Liver (tissue), 9 donors: ENCODE results near the gene ELAVL1. TPM values are rescaled to one million over a fixed set of nuclear protein-coding genes. Genes with fewer than 3 reads are reported as not detected.

Experiments
- DNase-seq: peaks from one replicate; pipeline ENCODE4 v3.0.0-alpha.2; 2017; ENCODE audit warnings: low spot score
- H3K27ac ChIP-seq, 2 donors: one replicate each; pipeline ENCODE4 v1.7.0; 2013; ENCODE audit warnings: inconsistent platforms in 2 of 2, low read length in 2 of 2, control low read depth in 1 of 2, low read depth in 1 of 2, mild to moderate bottlenecking in 1 of 2
- H3K27me3 ChIP-seq, 4 donors: one replicate each; pipeline versions ENCODE4 v1.6.1 to v1.7.0; 2013; ENCODE audit warnings: low read length in 3 of 4, inconsistent platforms in 1 of 4, mild to moderate bottlenecking in 1 of 4, moderate library complexity in 1 of 4; ENCODE audit not compliant: control insufficient read depth in 4 of 4, insufficient read depth in 4 of 4
- H3K36me3 ChIP-seq, 4 donors: one replicate each; pipeline versions ENCODE4 v1.6.1 to v1.7.0; 2013; ENCODE audit warnings: low read length in 3 of 4, mild to moderate bottlenecking in 3 of 4, low read depth in 1 of 4, moderate library complexity in 1 of 4; ENCODE audit not compliant: control insufficient read depth in 4 of 4, insufficient read depth in 3 of 4
- H3K4me1 ChIP-seq, 4 donors: one replicate each; pipeline versions ENCODE4 v1.6.1 to v1.7.0; 2013; ENCODE audit warnings: low read length in 3 of 4, mild to moderate bottlenecking in 3 of 4, moderate library complexity in 1 of 4; ENCODE audit not compliant: control insufficient read depth in 4 of 4, insufficient read depth in 4 of 4
- H3K4me3 ChIP-seq, 3 donors: one replicate each; pipeline versions ENCODE4 v1.6.1 to v1.7.0; 2013; ENCODE audit warnings: low read length in 3 of 3, control low read depth in 1 of 3, low read depth in 1 of 3, mild to moderate bottlenecking in 1 of 3
- H3K9ac ChIP-seq, 2 donors: one replicate each; pipeline ENCODE4 v1.7.0; 2013; ENCODE audit warnings: low read length in 2 of 2, mild to moderate bottlenecking in 2 of 2, moderate library complexity in 2 of 2, control low read depth in 1 of 2, low read depth in 1 of 2
- H3K9me3 ChIP-seq, 4 donors: one replicate each; pipeline versions ENCODE4 v1.6.1 to v1.7.0; 2013; ENCODE audit warnings: low read length in 3 of 4; ENCODE audit not compliant: control insufficient read depth in 4 of 4
- EGR1 ChIP-seq, 2 donors: IDR thresholded peaks; 2 replicates each; pipeline ENCODE4 v1.6.1; 2016 to 2018; ENCODE audit warnings: antibody characterized with exemption in 2 of 2, low read depth in 2 of 2
- FOXA1 ChIP-seq: IDR thresholded peaks from 2 replicates; pipeline ENCODE4 v1.6.1; 2016; ENCODE audit warnings: antibody characterized with exemption
- FOXA2 ChIP-seq: IDR thresholded peaks from 2 replicates; pipeline ENCODE4 v1.6.1; 2016; ENCODE audit warnings: antibody characterized with exemption
- GABPA ChIP-seq, 2 donors: IDR thresholded peaks in 1 of 2; conservative IDR thresholded peaks in 1 of 2; 2 replicates each; pipeline ENCODE4 v1.6.1; 2016; ENCODE audit warnings: antibody characterized with exemption in 2 of 2, mild to moderate bottlenecking in 1 of 2, moderate library complexity in 1 of 2
- HNF4A ChIP-seq, 2 donors: conservative IDR thresholded peaks; 2 replicates each; pipeline ENCODE4 v1.6.1; 2016; ENCODE audit warnings: antibody characterized with exemption in 2 of 2, mild to moderate bottlenecking in 2 of 2
- HNF4G ChIP-seq: IDR thresholded peaks from 2 replicates; pipeline ENCODE4 v1.6.1; 2016; ENCODE audit warnings: antibody characterized with exemption
- JUND ChIP-seq, 2 donors: IDR thresholded peaks; 2 replicates each; pipeline ENCODE4 v1.6.1; 2016; ENCODE audit warnings: antibody characterized with exemption in 2 of 2
- NR2F2 ChIP-seq: IDR thresholded peaks from 2 replicates; pipeline ENCODE4 v1.6.1; 2016; ENCODE audit warnings: antibody characterized with exemption
- RAD21 ChIP-seq, 2 donors: IDR thresholded peaks; 2 replicates each; pipeline ENCODE4 v1.6.1; 2016; ENCODE audit warnings: antibody characterized with exemption in 2 of 2, mild to moderate bottlenecking in 2 of 2
- RXRA ChIP-seq, 2 donors: IDR thresholded peaks; 2 replicates each; pipeline ENCODE4 v1.6.1; 2017 to 2018; ENCODE audit warnings: antibody characterized with exemption in 2 of 2, mild to moderate bottlenecking in 1 of 2
- SP1 ChIP-seq: IDR thresholded peaks from 2 replicates; pipeline ENCODE4 v1.6.1; 2018; ENCODE audit warnings: antibody characterized with exemption, mild to moderate bottlenecking
- TAF1 ChIP-seq: conservative IDR thresholded peaks from 2 replicates; pipeline ENCODE4 v1.6.1; 2016; ENCODE audit warnings: antibody characterized with exemption, mild to moderate bottlenecking
- YY1 ChIP-seq: IDR thresholded peaks from 2 replicates; pipeline ENCODE4 v1.6.1; 2016; ENCODE audit warnings: antibody characterized with exemption, mild to moderate bottlenecking
- WGBS: extraction: QIAGEN DNeasy Blood & Tissue Kit; methylation state at CpG from one replicate; pipeline ENCODE4 v1.1.7; 2013; 5-methylcytosine and 5-hydroxymethylcytosine counted together
- polyA plus RNA-seq, 2 donors: library from polyadenylated mRNA; stranded (reverse) in 1 of 2; unstranded in 1 of 2; fragments of 200-250 nt in 1 of 2; fragments of >200 nt in 1 of 2; fragmentation: Nextera tagmentation in 1 of 2; extraction: Ambion mirVana in 1 of 2; gene quantifications; one replicate each; pipeline versions ENCODE4 v1.2.1 to v1.2.3, GENCODE V29; 2013 to 2015
- total RNA-seq, 2 donors: library from RNA; depleted of rRNA; stranded (reverse); fragments of >200 nt; gene quantifications; one replicate each; pipeline ENCODE4 v1.2.3, GENCODE V29; 2014
- TF ChIP-seq, protein P1 (sequence below): IDR thresholded peaks from 2 replicates; pipeline ENCODE4 v1.6.1; 2016; ENCODE audit warnings: antibody characterized with exemption
- TF ChIP-seq, protein P2 (sequence below): IDR thresholded peaks from 2 replicates; pipeline ENCODE4 v1.6.1; 2016; ENCODE audit warnings: antibody characterized with exemption
- TF ChIP-seq, protein P3 (sequence below): fragments of 150-350 bp; IDR thresholded peaks from 2 replicates; pipeline ENCODE4 v1.5.1; 2017; ENCODE audit warnings: improper control_type of control experiment, low read depth, low read length; ENCODE audit not compliant: missing input control
- TF ChIP-seq, protein P4 (sequence below): IDR thresholded peaks from 2 replicates; pipeline ENCODE4 v1.6.1; 2016; ENCODE audit warnings: antibody characterized with exemption
- TF ChIP-seq, protein P5 (sequence below): IDR thresholded peaks from 2 replicates; pipeline ENCODE4 v1.6.1; 2016; ENCODE audit warnings: antibody characterized with exemption, mild to moderate bottlenecking
- donor health status: healthy.
- donor health status: healthy.
- donor health status: healthy.
- donor health status: healthy.
- donor health status: healthy.

The ELAVL1 gene
- total and polyA plus RNA-seq, 4 donors = 14.4 to 33.7 (median 19.1) TPM

DNA sequence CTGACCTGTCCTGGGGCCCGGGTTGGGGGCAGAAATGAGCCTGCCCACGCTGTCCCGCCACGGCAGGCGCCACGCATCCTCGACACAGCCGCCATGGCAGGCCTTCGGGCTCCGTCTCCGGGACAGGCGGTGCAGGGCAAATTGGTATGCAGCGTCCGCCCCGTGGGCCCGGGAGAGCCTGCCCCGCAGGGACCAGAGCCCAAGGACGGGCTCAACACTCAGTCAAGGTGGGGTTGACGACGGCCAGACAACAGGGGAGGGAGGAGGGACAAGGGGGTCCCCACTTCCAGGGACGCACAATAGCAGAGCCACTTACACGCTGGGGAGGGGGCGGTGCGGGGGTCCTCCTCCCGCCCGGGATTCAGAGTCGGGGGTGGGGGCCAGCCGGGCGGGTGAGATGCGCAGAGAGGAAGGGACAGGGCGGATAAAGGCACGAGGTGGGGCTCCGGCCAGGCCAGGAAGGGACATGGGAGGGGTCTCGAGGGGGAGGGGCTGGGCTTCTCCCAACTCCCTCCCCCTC lies 80.7 kb downstream of the ELAVL1 start (continued):
- TF ChIP-seq GABPA (IDR thresholded peaks at IDR 0.05 in 1 of 2, conservative IDR thresholded peaks at IDR 0.05 in 1 of 2) = no peak
- TF ChIP-seq EGR1 (IDR thresholded peaks at IDR 0.05; ENCODE audit: low read depth in 2 of 2) = no peak
- TF ChIP-seq JUND (IDR thresholded peaks at IDR 0.05) = no peak
- TF ChIP-seq, protein P1, sequence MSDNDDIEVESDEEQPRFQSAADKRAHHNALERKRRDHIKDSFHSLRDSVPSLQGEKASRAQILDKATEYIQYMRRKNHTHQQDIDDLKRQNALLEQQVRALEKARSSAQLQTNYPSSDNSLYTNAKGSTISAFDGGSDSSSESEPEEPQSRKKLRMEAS = no peak
- no peak for TF ChIP-seq FOXA2
- TF ChIP-seq, protein P2, sequence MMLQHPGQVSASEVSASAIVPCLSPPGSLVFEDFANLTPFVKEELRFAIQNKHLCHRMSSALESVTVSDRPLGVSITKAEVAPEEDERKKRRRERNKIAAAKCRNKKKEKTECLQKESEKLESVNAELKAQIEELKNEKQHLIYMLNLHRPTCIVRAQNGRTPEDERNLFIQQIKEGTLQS = no peak
- TF ChIP-seq, protein P3, sequence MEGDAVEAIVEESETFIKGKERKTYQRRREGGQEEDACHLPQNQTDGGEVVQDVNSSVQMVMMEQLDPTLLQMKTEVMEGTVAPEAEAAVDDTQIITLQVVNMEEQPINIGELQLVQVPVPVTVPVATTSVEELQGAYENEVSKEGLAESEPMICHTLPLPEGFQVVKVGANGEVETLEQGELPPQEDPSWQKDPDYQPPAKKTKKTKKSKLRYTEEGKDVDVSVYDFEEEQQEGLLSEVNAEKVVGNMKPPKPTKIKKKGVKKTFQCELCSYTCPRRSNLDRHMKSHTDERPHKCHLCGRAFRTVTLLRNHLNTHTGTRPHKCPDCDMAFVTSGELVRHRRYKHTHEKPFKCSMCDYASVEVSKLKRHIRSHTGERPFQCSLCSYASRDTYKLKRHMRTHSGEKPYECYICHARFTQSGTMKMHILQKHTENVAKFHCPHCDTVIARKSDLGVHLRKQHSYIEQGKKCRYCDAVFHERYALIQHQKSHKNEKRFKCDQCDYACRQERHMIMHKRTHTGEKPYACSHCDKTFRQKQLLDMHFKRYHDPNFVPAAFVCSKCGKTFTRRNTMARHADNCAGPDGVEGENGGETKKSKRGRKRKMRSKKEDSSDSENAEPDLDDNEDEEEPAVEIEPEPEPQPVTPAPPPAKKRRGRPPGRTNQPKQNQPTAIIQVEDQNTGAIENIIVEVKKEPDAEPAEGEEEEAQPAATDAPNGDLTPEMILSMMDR = no peak
- no peak for TF ChIP-seq HNF4G
- TF ChIP-seq RXRA (IDR thresholded peaks at IDR 0.05) = no peak
- TF ChIP-seq SP1 = no peak

DNA sequence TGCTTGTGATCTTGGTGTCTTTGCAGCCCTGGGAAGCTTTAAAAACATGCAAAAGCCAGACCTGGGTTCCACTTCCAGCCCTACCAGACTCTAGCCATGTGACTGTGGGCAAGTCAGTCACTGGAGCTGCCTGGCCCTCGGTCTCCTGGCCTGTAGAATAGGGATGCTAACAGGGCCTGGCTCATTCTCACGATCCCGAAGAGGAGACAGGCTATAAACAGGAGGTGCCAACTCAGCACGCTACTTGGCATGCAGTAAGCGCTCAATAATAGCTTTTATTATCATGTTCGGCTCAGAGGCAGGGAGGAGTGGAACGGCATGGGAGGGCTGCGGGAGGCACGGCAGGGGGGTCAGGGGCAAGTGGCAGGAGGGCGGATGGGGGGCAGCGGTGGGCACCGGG lies 81.2 kb downstream of the ELAVL1 start:
- no peaks in the 10 kb centered on the region for H3K9me3 ChIP-seq
- H3K4me1 ChIP-seq = peaks cover 13 to 30% (median 21%) of the 10 kb centered on the region in 4 donors
- no peaks in the 10 kb centered on the region for H3K27me3 ChIP-seq
- H3K9ac ChIP-seq = no peak overlapping the region
- no peak for DNase-seq
- TF ChIP-seq FOXA2 = no peak
- TF ChIP-seq, protein P4, sequence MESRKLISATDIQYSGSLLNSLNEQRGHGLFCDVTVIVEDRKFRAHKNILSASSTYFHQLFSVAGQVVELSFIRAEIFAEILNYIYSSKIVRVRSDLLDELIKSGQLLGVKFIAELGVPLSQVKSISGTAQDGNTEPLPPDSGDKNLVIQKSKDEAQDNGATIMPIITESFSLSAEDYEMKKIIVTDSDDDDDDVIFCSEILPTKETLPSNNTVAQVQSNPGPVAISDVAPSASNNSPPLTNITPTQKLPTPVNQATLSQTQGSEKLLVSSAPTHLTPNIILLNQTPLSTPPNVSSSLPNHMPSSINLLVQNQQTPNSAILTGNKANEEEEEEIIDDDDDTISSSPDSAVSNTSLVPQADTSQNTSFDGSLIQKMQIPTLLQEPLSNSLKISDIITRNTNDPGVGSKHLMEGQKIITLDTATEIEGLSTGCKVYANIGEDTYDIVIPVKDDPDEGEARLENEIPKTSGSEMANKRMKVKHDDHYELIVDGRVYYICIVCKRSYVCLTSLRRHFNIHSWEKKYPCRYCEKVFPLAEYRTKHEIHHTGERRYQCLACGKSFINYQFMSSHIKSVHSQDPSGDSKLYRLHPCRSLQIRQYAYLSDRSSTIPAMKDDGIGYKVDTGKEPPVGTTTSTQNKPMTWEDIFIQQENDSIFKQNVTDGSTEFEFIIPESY = no peak
- TF ChIP-seq JUND (IDR thresholded peaks at IDR 0.05) = no peak
- TF ChIP-seq, protein P2 = no peak
- TF ChIP-seq EGR1 (IDR thresholded peaks at IDR 0.05; ENCODE audit: low read depth in 2 of 2) = no peak
- no peak for TF ChIP-seq YY1
- no peak for TF ChIP-seq RXRA (IDR thresholded peaks at IDR 0.05)
- no peak for TF ChIP-seq TAF1
- TF ChIP-seq NR2F2 = no peak
- TF ChIP-seq RAD21 (IDR thresholded peaks at IDR 0.05) = no peak
- TF ChIP-seq, protein P5, sequence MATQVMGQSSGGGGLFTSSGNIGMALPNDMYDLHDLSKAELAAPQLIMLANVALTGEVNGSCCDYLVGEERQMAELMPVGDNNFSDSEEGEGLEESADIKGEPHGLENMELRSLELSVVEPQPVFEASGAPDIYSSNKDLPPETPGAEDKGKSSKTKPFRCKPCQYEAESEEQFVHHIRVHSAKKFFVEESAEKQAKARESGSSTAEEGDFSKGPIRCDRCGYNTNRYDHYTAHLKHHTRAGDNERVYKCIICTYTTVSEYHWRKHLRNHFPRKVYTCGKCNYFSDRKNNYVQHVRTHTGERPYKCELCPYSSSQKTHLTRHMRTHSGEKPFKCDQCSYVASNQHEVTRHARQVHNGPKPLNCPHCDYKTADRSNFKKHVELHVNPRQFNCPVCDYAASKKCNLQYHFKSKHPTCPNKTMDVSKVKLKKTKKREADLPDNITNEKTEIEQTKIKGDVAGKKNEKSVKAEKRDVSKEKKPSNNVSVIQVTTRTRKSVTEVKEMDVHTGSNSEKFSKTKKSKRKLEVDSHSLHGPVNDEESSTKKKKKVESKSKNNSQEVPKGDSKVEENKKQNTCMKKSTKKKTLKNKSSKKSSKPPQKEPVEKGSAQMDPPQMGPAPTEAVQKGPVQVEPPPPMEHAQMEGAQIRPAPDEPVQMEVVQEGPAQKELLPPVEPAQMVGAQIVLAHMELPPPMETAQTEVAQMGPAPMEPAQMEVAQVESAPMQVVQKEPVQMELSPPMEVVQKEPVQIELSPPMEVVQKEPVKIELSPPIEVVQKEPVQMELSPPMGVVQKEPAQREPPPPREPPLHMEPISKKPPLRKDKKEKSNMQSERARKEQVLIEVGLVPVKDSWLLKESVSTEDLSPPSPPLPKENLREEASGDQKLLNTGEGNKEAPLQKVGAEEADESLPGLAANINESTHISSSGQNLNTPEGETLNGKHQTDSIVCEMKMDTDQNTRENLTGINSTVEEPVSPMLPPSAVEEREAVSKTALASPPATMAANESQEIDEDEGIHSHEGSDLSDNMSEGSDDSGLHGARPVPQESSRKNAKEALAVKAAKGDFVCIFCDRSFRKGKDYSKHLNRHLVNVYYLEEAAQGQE = no peak
- TF ChIP-seq HNF4A (conservative IDR thresholded peaks at IDR 0.05) = no peak
- no peak for TF ChIP-seq HNF4G
- no peak for TF ChIP-seq FOXA1
- TF ChIP-seq, protein P1 = no peak
- no peak for TF ChIP-seq GABPA (IDR thresholded peaks at IDR 0.05 in 1 of 2, conservative IDR thresholded peaks at IDR 0.05 in 1 of 2)
- WGBS = 79% methylated on average over 12 of the region's 12 CpGs
- H3K27ac ChIP-seq = no peak overlapping the region
- H3K4me3 ChIP-seq = no peak overlapping the region
- peaks cover 0 to 12% (median 5%) of the 10 kb centered on the region in 4 donors for H3K36me3 ChIP-seq
